Right ventricle myocardium superior (tissue), 1 donor: ENCODE data around the gene EIF6. TPM values are rescaled to one million over a fixed set of nuclear protein-coding genes. Genes with fewer than 3 reads are reported as not detected.

ENCODE experiments used
- ATAC-seq: fragments of 200-7000 bp; cut with Tn5 transposase; one replicate; pipeline ENCODE4 v1.9.1; 2020; ENCODE audit warnings: mild to moderate bottlenecking; ENCODE audit not compliant: poor library complexity
- DNase-seq: peaks from one replicate; pipeline ENCODE4 v3.0.0-alpha.2; 2020
- intact Hi-C: fragments of 100-400 bp; cut with DNase I; formaldehyde crosslinking; loops from one replicate; pipeline ENCODE4 v1.11.2; 2022
- long read RNA-seq: library from polyadenylated mRNA; unstranded; transcript quantifications from one replicate; pipeline ENCODE4 v2.0.0, GENCODE V29; 2021
- total RNA-seq: library from RNA; stranded (reverse); fragmentation: NEBNext Ultra II Directional; extraction: Animal tissue kit (Norgen Biotek cat#: 25700); gene quantifications from one replicate; pipeline ENCODE4 v1.2.1, GENCODE V29; 2021
- donor health status: DM: no; HTN: yes; CAD: no; lungs with severe emphysema.

The EIF6 gene
- 30.3 TPM for total RNA-seq
- long read RNA-seq, transcript EIF6-201 (6 exons, 1,252 nt), result minor isoform, 7 of 34 reads
- long read RNA-seq, transcript EIF6-203 (7 exons, 1,289 nt), result major isoform, 26 of 34 reads
- long read RNA-seq, partial matches to known transcripts, result 0 of 34 reads
- long read RNA-seq, other reads (novel, unspliced or antisense), result 0 of 34 reads

GRCh38 chr20:35284267-35284991 is at the start of gene EIF6:
EIF6 (minus strand) TSS chr20:35284772; CDS start chr20:35284487, 285 bp downstream.
- ATAC-seq, result peak; percentile 96

DNA sequence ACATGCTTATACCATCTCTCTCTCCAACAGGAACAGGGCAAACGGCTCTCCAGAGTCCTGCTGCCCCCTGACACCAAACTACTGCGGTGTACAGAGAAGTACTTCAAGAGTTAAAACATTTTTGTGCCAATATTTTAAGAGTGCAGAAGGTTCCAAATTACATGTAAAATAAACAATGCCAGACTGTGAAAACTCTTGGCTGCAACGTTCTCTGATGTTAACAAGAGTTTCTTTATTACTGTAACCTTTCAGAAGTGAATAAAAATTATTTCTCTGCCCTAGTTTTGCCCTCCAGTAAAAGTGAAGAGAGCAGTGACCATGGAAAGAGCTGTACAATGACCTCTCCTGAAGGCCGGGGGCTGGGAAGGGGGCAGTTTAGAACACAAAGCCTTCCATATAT is 49.0 kb upstream of the EIF6 start:
- DNase-seq (no peak), ATAC-seq (peak; percentile 31)
- intact Hi-C loops, result no loop called here

More at GRCh38 chr20:35284267-35284991, at the start of gene EIF6:
- intact Hi-C loops, result no loop called here
- peak; percentile 90 for DNase-seq

GRCh38 chr20:35332540-35333200 is 48.1 kb upstream of the EIF6 start:
- no peak for ATAC-seq

GRCh38 chr20:35329435-35330139 is 45.0 kb upstream of the EIF6 start:
- no peak for DNase-seq
- peak; percentile 24 for ATAC-seq
- intact Hi-C loops, result no loop called here

More at GRCh38 chr20:35332540-35333200, 48.1 kb upstream of the EIF6 start:
- no peak for DNase-seq
- intact Hi-C loops, result no loop called here

DNA sequence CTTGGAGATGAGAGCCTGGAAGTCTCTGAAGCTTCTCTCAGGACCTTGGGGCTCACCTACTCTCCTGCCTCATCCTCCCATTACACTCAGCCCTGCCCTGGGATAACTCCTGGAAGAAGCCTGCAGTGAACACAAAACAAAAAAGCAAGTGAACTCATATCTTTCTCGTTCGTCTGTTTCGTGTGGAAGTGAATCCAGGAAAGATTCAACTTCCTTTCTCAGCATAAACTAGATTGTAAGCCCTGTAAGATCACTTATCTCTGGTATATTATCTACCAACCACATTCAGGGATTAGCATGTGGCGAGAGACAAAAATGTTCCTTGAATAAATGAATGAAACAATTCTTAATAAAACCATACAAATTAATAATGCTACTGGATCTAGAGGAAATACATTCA is 44.1 kb upstream of the EIF6 start:
- no peak for DNase-seq
- no peak for ATAC-seq
- intact Hi-C loops, result no loop called here

- intact Hi-C loops, result no loop called here
- DNase-seq, result no peak
- no peak for ATAC-seq
Observed at GRCh38 chr20:35328095-35328685, 43.6 kb upstream of the EIF6 start.

- DNase-seq, result no peak
- ATAC-seq, result peak; percentile 69
- intact Hi-C loops, result no loop called here
Observed at GRCh38 chr20:35327074-35327976, 42.8 kb upstream of the EIF6 start.

GRCh38 chr20:35326740-35327073 is 42.1 kb upstream of the EIF6 start:
- intact Hi-C loops, result no loop called here
- DNase-seq (no peak), ATAC-seq (no peak)

GRCh38 chr20:35326021-35326739 is 41.6 kb upstream of the EIF6 start:
- intact Hi-C loops, result no loop called here
- no peak for ATAC-seq
- no peak for DNase-seq

DNA sequence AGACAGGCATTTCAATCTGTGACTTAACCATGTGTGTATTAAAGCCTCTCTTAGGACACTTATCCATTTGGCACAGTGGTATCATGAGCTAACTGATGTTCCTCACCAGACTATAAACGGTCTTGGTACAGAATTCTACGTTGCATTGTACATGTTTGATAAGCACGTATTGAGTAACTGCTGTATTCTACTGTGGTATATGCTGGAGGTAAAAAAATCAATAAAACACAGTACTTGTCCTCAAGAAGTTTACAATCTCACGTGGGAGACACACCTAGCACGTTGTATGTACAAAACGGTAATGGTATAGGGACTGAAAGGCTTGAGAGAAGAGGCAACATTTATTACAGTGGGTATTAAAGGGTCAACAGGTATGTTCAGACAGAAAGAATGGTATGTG is 40.8 kb upstream of the EIF6 start:
- no peak for ATAC-seq

GRCh38 chr20:35320396-35321126 is 36.0 kb upstream of the EIF6 start:
- DNase-seq, result no peak
- intact Hi-C loops, result no loop called here
- ATAC-seq, result no peak

More for the DNA sequence above, 40.8 kb upstream of the EIF6 start:
- DNase-seq, result no peak
- intact Hi-C loops, result no loop called here

DNA sequence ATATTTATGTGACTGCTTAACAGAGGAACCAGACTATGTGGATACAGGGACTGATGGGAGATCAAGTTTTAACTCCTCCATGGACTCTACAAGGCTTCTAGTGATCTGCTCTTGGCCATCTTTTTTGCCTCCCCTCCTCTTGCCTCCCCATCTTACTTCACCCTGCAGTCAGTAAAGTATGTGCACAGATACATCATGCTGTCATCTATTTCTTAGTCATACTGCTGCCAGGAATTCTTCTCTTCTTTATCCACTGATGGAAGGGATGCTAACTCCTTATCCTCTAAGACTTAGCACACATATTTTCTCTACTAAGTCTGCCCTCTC is 35.3 kb upstream of the EIF6 start:
- intact Hi-C loops, result no loop called here
- no peak for ATAC-seq
- no peak for DNase-seq

GRCh38 chr20:35319192-35319870 is 34.8 kb upstream of the EIF6 start:
- intact Hi-C loops, result no loop called here
- no peak for ATAC-seq
- no peak for DNase-seq

- ATAC-seq (peak; percentile 81), DNase-seq (no peak)
- intact Hi-C loops, result no loop called here
Observed at GRCh38 chr20:35318502-35319157, 34.1 kb upstream of the EIF6 start.

DNA sequence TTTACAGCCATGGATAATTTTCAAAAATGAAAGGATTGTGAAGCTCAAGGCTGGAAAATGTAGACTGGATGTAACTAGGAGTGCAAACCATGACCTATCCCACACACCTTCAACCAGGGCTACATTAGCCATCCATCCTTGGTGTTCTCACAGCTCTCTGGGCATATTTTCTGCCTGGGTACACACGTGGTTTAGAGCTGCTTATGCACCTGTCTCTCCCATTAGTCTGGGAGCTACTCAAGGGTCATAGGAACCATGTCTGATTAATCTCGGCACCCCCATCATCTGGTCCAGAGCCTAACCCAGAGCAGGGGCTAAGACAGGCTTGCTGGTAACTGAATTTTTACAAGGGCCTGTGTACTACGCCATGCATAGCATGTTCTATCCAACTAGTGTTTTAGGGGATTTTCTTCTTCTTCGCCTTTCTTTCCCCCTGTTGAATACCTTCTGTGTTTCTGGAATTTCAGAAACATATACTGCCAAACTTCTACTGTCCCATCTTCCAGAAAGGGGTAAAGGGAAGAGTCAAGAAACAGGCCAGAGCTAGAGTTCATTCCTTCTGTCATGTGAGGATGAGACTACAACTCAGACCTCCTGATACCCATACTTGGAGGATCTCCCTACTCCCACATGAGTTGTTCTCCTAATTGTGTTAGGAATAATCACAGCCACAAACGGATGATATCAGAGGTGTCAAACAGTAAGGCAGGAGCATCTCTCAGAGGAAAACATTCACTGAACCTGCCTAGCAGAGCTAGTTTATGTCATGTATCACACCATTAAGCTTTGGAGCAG is 33.0 kb upstream of the EIF6 start:
- DNase-seq (no peak), ATAC-seq (no peak)
- intact Hi-C loops, result no loop called here
